ENCODE data around the gene NKAPD1. TPM values are rescaled to one million over a fixed set of nuclear protein-coding genes. Genes with fewer than 3 reads are reported as not detected.

NKAPD1 gene, protein sequence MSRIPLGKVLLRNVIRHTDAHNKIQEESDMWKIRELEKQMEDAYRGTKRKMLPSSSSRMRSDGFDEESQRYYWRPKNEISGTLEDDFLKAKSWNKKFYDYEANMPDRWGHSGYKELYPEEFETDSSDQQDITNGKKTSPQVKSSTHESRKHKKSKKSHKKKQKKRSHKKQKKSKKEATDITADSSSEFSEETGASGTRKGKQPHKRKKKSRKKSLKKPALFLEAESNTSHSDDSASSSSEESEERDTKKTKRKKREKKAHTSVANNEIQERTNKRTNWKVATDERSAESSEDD
- 19.4 TPM for total RNA-seq (2021; ENCODE audit: unreplicated experiment)
- 10.9 and 15.5 TPM in 2 replicates for polyA plus RNA-seq (2012)
- percentile 90 among the genes with signal in this experiment for Bru-seq, nascent RNA
- percentile 86 among the genes with signal in this experiment for BruChase-seq, experiment 1, labeled RNA remaining after a 6-hour chase
- BruChase-seq, experiment 2, labeled RNA remaining after a 2-hour chase, result percentile 94 among the genes with signal in this experiment
- long read RNA-seq, transcript NKAPD1-202 (6 exons, 3,669 nt), result major isoform, 6 of 17 reads
- long read RNA-seq, partial matches to known transcripts, result 3 of 17 reads
- long read RNA-seq, other reads (novel, unspliced or antisense), result 7 of 17 reads

DNA sequence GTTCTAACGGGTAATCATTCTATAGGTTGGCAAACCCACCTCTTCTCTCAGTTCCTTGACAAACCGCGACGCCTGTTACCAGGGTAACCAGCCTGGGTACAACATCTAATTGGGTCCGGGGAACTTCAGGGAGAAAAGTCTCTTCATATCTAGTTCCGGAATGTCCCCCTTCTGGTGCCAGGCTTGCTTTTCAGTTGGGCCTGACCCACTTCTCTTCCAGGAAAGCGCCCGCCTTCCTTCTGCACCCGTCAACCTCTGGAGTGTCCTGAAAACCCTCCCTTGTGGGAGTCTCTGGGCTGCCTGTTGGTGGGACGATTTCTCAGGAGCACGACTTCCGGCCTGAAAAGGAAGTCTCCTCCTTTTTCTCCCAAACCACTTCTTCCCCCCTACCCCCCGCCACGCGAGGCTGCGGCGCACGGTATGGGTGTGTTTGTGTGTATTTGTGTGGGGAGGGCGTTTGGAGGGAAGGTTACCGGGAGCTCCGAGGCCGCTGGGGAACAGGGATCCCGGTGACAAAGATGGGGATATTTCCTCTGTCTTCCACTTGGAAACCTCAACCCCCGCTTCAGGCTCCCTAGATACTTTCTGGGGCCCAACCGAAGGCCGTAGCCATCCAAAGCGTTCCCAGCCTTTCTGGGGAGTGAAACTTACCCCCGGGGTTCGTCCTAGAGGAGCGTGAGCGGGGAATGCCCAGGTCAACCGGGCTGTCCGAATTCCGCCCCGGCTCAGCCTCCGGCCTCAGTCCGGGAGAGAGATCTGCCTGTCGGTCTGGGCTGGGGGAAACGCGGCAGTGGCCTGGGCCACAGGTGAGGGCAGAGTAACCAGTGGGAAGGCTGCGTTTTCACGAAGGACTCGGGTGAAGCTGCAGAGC lies at the start of gene NKAPD1, which contains the start of gene PIH1D2:
Gene NKAPD1, plus strand, starts transcription at position 359 of the 871 bp plus-strand sequence. CDS start 1,276 bp downstream, outside the sequence.
Gene PIH1D2, minus strand, starts transcription at position 77 of the 871 bp plus-strand sequence. CDS start 843 bp downstream, outside the sequence.
- H3K36me3 ChIP-seq (ENCODE audit: control insufficient read depth in 1 of 2, insufficient read depth in 2 of 2, low read length in 2 of 2), result peaks cover 22 to 24% of the 10 kb centered on the region in 2 experiments; a peak in 3 of 4 replicates
- peak; percentile 88 for ATAC-seq
- ChIA-PET POLR2A (no interaction called here), RAD21 (ENCODE audit: low non-redundant PET in 1 of 2, low total read pairs in 2 of 2, uncharacterized antibody in 2 of 2, unreplicated experiment in 2 of 2) (no interaction called here), CTCF (no interaction called here)
- no peaks in the 10 kb centered on the region for H3K27me3 ChIP-seq (ENCODE audit: insufficient read depth, low read length)
- H3K9ac ChIP-seq (ENCODE audit: low read length), result peak within 1 kb of the TSS; percentile 89
- no peaks in the 10 kb centered on the region for H3K9me3 ChIP-seq (ENCODE audit: control insufficient read depth in 1 of 2, insufficient read depth in 1 of 2, low read depth in 1 of 2, low read length in 2 of 2)
- peaks cover 0 to 14% of the 10 kb centered on the region in 2 experiments; a peak in 3 of 4 replicates for H3K4me1 ChIP-seq (ENCODE audit: control insufficient read depth in 1 of 2, insufficient read depth in 2 of 2, low read length in 2 of 2)
- H3K4me2 ChIP-seq (ENCODE audit: low read length), result peak within 1 kb of the TSS; percentile 71
- intact Hi-C loops (cut with micrococcal nuclease), result loop anchor here (1.0 kb wide), 2 partner anchors 12 to 49 kb away; partner anchors contain the start of genes DLAT, SDHD and TIMM8B
- 0 out of 2 replicates have a peak, but pooled peaks have one; percentile 8 for TF ChIP-seq CEBPB (IDR thresholded peaks at IDR 0.05; ENCODE audit: low read depth)
- TF ChIP-seq EZH2 (IDR thresholded peaks at IDR 0.05), result no peak
- peak; percentile 68 for TF ChIP-seq ZFX (IDR thresholded peaks at IDR 0.05)
- TF ChIP-seq EGR1 (IDR thresholded peaks at IDR 0.05; ENCODE audit: low read depth), result peak; percentile 60
- TF ChIP-seq, protein P1, sequence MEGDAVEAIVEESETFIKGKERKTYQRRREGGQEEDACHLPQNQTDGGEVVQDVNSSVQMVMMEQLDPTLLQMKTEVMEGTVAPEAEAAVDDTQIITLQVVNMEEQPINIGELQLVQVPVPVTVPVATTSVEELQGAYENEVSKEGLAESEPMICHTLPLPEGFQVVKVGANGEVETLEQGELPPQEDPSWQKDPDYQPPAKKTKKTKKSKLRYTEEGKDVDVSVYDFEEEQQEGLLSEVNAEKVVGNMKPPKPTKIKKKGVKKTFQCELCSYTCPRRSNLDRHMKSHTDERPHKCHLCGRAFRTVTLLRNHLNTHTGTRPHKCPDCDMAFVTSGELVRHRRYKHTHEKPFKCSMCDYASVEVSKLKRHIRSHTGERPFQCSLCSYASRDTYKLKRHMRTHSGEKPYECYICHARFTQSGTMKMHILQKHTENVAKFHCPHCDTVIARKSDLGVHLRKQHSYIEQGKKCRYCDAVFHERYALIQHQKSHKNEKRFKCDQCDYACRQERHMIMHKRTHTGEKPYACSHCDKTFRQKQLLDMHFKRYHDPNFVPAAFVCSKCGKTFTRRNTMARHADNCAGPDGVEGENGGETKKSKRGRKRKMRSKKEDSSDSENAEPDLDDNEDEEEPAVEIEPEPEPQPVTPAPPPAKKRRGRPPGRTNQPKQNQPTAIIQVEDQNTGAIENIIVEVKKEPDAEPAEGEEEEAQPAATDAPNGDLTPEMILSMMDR (IDR thresholded peaks at IDR 0.05 in 2 of 3, conservative IDR thresholded peaks at IDR 0.05 in 1 of 3; ENCODE audit: borderline replicate concordance in 1 of 3, insufficient read depth in 1 of 3, low read depth in 2 of 3, low read length in 2 of 3), result 0 out of 6 replicates have a peak, but pooled peaks of 1 of the 3 experiments have one; percentile 9
- no peak for TF ChIP-seq FOSL1 (IDR thresholded peaks at IDR 0.05; ENCODE audit: low read depth)
- peak; percentile 41; the same call in 1 of the 2 replicates for TF ChIP-seq ELF1 (IDR thresholded peaks at IDR 0.05; ENCODE audit: borderline replicate concordance, low read depth)
- peak; percentile 9 for TF ChIP-seq YY1 (IDR thresholded peaks at IDR 0.05; ENCODE audit: extremely low read depth, insufficient replicate concordance, low read depth, low read length)
- peak; percentile 61 for TF ChIP-seq POLR2A (IDR thresholded peaks at IDR 0.05; ENCODE audit: borderline replicate concordance, extremely low read depth, insufficient read depth, insufficient read length)
- TF ChIP-seq SIN3A (IDR thresholded peaks at IDR 0.05; ENCODE audit: low read depth), result peak; percentile 79
- TF ChIP-seq, protein P2, sequence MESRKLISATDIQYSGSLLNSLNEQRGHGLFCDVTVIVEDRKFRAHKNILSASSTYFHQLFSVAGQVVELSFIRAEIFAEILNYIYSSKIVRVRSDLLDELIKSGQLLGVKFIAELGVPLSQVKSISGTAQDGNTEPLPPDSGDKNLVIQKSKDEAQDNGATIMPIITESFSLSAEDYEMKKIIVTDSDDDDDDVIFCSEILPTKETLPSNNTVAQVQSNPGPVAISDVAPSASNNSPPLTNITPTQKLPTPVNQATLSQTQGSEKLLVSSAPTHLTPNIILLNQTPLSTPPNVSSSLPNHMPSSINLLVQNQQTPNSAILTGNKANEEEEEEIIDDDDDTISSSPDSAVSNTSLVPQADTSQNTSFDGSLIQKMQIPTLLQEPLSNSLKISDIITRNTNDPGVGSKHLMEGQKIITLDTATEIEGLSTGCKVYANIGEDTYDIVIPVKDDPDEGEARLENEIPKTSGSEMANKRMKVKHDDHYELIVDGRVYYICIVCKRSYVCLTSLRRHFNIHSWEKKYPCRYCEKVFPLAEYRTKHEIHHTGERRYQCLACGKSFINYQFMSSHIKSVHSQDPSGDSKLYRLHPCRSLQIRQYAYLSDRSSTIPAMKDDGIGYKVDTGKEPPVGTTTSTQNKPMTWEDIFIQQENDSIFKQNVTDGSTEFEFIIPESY (IDR thresholded peaks at IDR 0.05; ENCODE audit: extremely low read depth, insufficient replicate concordance, low read length), result no peak
- TF ChIP-seq POLR2AphosphoS5 (IDR thresholded peaks at IDR 0.05; ENCODE audit: low read depth, low read length), result peak; percentile 76
- no peak for TF ChIP-seq RAD21 (IDR thresholded peaks at IDR 0.05; ENCODE audit: low read depth)
- TF ChIP-seq SP1 (IDR thresholded peaks at IDR 0.05; ENCODE audit: low read depth), result peak; percentile 48
- TF ChIP-seq SRF (IDR thresholded peaks at IDR 0.05; ENCODE audit: low read depth), result peak; percentile 77
- TF ChIP-seq, protein P3, sequence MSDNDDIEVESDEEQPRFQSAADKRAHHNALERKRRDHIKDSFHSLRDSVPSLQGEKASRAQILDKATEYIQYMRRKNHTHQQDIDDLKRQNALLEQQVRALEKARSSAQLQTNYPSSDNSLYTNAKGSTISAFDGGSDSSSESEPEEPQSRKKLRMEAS (IDR thresholded peaks at IDR 0.05), result peak; percentile 81
- peak; percentile 73; the same call in 1 of the 2 replicates for TF ChIP-seq CBX3 (IDR thresholded peaks at IDR 0.05; ENCODE audit: low read depth)
- DNase-seq (ENCODE audit: low read depth, low spot score), result peak; percentile 83
- H2AFZ ChIP-seq (ENCODE audit: low read depth, low read length, poor library complexity, severe bottlenecking), result peak within 1 kb of the TSS; percentile 88
- H3K27ac ChIP-seq (ENCODE audit: low read depth, low read length), result peak within 1 kb of the TSS; percentile 69
- H3K4me3 ChIP-seq (replicated peaks in 1 of 2; ENCODE audit: low read depth in 1 of 2, low read length in 2 of 2), result peak within 1 kb of the TSS; percentile 83 to 98
- BruUV-seq (replicated peaks), result TSS peak; percentile 53
- H3K79me2 ChIP-seq (ENCODE audit: insufficient read depth, low read length), result peaks cover 33% of the 10 kb centered on the region
- no peaks in the 10 kb centered on the region for H3K9me2 ChIP-seq (ENCODE audit: insufficient read depth)
- no peaks in the 10 kb centered on the region for H4K20me1 ChIP-seq (ENCODE audit: insufficient read depth)
